Activated CD4-positive, alpha-beta T cell treated with anti-CD3 and anti-CD28 coated beads for 4 hours (primary cell): ENCODE data around the gene COQ4.
A peak's percentile ranks its signal among the peaks of the same experiment; 100 is the strongest.

ENCODE experiments used
- DNase-seq, 2 donors: peaks; one replicate each; pipeline ENCODE4 v3.0.0-alpha.2; 2020

Gene COQ4

DNA sequence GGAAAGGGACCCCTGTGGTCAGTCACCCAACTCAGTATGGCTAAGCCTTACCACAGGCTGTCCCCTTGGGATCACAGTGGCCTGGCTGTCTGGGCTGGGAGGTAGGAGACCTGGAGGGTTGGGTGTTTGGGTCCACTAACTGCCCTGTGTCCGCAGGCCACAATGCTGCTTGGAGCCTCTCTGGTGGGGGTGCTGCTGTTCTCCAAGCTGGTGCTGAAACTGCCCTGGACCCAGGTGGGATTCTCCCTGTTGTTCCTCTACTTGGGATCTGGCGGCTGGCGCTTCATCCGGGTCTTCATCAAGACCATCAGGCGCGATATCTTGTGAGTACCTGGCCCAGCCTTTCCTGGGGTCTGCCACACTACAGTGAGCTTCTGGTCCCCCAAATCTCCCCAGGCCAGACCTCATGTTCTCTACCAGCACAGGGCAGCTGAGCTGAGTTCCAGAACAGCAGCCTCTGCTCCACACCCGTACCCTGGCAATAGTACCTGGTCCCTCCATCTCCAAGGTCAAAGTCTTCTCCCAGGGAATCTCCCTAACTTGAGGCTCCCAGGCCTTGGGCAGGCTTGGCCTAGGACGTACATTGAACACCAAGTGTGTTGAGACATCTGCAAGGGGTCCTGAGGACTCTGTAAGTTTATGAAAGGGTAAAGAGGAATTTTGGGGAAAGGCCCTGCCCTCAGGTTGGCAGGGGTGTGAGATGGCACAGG, 20.5 kb downstream of the COQ4 start:
- no peak for DNase-seq

GRCh38 chr9:128343855-128344254, 21.2 kb downstream of the COQ4 start:
- no peak for DNase-seq

- no peak for DNase-seq
These were observed 22.4 kb downstream of the COQ4 start for GRCh38 chr9:128344931-128345605.

GRCh38 chr9:128349125-128349524, 26.5 kb downstream of the COQ4 start:
- no peak for DNase-seq

- DNase-seq: no peak
These were observed 27.1 kb downstream of the COQ4 start for GRCh38 chr9:128349772-128350171.

DNA sequence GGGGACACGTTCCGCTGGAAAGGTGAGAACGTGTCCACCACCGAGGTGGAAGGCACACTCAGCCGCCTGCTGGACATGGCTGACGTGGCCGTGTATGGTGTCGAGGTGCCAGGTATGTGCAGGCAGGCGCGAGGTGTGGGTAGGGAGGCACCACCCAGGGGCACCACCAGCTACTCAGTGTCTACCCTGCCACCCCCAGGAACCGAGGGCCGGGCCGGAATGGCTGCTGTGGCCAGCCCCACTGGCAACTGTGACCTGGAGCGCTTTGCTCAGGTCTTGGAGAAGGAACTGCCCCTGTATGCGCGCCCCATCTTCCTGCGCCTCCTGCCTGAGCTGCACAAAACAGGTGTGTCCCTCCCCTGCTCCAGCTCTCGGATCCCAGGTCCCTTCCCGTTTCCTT, 32.8 kb downstream of the COQ4 start:
- DNase-seq: no peak

DNA sequence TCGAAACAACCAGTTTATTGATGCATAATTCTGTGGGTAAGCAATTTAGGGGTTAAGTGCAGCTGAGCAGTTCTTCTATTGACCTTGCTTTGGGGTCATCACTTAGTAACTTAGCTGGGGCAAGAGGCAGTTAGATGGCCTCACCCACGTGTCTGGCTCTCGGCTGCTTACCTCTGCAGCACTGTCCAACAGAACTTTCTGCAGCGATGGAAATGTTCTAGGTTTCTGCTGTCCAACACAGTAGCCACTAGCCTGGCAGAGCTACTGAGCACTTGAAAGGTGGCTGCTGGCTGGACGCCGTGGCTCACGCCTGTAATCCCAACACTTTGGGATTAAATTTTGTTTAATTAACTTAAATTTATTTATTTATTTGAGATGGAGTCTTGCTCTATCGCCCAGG, 35.5 kb downstream of the COQ4 start:
- DNase-seq: no peak

GRCh38 chr9:128358861-128359260, 36.2 kb downstream of the COQ4 start:
- DNase-seq: no peak

DNA sequence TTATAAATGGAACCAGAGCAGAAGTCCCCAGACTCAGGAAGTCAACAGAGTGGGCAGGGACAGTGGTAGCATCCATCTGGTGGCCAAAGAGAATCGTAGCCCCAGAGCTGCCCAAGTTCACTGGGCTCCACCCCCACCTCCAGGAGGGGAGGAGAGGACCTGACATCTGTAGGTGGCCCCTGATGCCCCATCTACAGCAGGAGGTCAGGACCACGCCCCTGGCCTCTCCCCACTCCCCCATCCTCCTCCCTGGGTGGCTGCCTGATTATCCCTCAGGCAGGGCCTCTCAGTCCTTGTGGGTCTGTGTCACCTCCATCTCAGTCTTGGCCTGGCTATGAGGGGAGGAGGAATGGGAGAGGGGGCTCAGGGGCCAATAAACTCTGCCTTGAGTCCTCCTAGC, 38.2 kb downstream of the COQ4 start:
- DNase-seq: no peak

GRCh38 chr9:128361296-128361985, 38.8 kb downstream of the COQ4 start:
- no peak for DNase-seq

- peak; percentile 64 to 70 for DNase-seq
These were observed 39.5 kb downstream of the COQ4 start for GRCh38 chr9:128361986-128362646.

- DNase-seq: no peak
These were observed 40.1 kb downstream of the COQ4 start for GRCh38 chr9:128362774-128363173.

GRCh38 chr9:128365525-128365924, 42.9 kb downstream of the COQ4 start:
- no peak for DNase-seq

DNA sequence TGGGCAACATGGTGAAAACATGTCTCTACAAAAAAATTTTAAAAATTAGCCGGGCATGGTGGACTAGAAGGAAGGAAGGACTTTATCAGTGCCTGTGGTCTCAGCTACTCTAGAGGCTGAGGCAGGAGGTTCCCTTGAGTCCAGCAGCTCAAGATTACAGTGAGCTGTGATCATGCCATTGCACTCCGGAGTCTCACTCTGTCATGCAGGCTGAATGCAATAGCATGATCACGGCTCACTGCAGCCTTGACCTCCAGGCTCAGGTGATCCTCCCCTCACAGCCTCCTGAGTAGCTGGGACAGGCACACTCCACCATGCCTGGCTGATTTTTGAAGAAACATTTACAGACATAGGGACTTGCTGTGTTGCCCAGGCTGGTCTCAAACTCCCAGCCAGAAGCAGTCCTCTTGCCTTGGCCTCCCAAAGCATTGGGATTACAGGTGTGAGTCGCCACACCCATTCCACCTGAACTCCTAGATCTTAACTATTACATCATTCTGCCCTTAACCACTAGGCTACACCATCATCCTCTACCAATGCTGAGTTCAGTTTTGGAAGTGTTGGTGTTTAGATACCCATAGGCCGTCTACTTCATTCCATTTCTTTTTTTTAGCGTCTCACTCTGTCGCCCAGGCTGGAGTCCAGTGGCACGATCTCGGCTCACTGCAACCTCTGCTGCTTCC, 46.5 kb downstream of the COQ4 start:
- no peak for DNase-seq

- no peak for DNase-seq
These were observed 47.7 kb downstream of the COQ4 start for GRCh38 chr9:128370367-128370751.

GRCh38 chr9:128370752-128371629, 48.4 kb downstream of the COQ4 start, which contains the start of gene URM1:
Gene URM1, plus strand, starts transcription at chr9:128371374. Its CDS starts 7 bp downstream, at chr9:128371381.
- DNase-seq: peak; percentile 93

GRCh38 chr9:128371630-128372117, 49.0 kb downstream of the COQ4 start:
- no peak for DNase-seq

GRCh38 chr9:128372188-128372641, 49.6 kb downstream of the COQ4 start:
- no peak for DNase-seq

- no peak for DNase-seq
These were observed 50.1 kb downstream of the COQ4 start for GRCh38 chr9:128372784-128373183.

- no peak for DNase-seq
These were observed 51.6 kb downstream of the COQ4 start for GRCh38 chr9:128374221-128374675.

DNA sequence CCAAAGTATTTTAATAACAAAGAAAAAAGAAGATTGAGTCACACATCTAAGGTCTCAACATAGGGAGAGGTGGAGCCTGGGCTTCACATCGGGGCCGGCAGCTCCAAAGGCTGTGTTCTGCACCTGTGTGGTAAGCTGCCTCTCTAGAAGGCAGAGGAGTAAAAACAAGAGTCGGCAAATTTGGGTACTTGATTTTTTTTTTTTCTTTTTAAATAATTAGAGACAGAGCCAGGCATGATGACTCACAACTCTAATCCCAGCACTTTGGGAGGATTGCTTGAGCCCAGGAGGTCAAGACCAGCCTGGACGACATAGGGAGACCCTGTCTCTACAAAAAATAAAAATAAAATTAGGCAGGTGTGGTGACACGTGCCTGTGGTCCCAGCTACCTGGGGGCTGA, 53.2 kb downstream of the COQ4 start:
- DNase-seq: no peak
